ENCODE data around the gene CFAP141. TPM values are rescaled to one million over a fixed set of nuclear protein-coding genes. Genes with fewer than 3 reads are reported as not detected.
A peak's percentile ranks its signal among the peaks of the same experiment; 100 is the strongest.

CFAP141 gene
- total RNA-seq, 2 donors from 2014 or later: not detected

DNA sequence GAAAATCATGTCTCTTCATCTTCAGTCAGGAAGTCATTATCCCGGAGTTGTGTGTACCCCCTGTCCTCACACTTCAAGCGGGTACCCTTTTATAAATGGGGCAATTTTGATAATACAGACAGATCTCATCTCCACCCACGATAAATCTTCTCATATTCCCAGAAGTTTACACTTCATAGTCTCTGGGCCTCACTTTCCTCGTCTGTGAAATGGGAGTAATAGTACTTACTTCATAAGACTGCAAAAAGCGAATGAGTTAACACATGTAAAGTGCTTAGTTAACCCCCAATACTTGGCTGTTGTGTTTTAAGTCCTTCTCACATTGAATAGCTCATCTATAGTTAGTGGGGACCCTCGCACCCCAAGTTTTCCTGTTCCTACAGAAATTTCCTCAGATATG, 52.1 kb downstream of the CFAP141 start:
- intact Hi-C loops (cut with DNase I): no loop called here
- Histone ChIP-seq H3K4me3 (no peak overlapping the region), H3K27ac (peak overlapping the region in 1 of 4 donors; percentile 68), H3K4me1 (peaks cover 15% of the 10 kb centered on the region), H3K36me3 (replicated peaks in 1 of 2; ENCODE audit: insufficient read depth in 1 of 2, low read depth in 2 of 2) (peaks cover 0 to 2% of the 10 kb centered on the region in 2 donors), H3K9me3 (no peaks in the 10 kb centered on the region), H3K27me3 (no peaks in the 10 kb centered on the region)
- ATAC-seq (no peak), DNase-seq (no peak)
- WGBS, 2 donors: 81 to 82% methylated on average over 6 of the region's 6 CpGs
- TF ChIP-seq POLR2A (IDR thresholded peaks at IDR 0.05): no peak
- TF ChIP-seq, protein P1, sequence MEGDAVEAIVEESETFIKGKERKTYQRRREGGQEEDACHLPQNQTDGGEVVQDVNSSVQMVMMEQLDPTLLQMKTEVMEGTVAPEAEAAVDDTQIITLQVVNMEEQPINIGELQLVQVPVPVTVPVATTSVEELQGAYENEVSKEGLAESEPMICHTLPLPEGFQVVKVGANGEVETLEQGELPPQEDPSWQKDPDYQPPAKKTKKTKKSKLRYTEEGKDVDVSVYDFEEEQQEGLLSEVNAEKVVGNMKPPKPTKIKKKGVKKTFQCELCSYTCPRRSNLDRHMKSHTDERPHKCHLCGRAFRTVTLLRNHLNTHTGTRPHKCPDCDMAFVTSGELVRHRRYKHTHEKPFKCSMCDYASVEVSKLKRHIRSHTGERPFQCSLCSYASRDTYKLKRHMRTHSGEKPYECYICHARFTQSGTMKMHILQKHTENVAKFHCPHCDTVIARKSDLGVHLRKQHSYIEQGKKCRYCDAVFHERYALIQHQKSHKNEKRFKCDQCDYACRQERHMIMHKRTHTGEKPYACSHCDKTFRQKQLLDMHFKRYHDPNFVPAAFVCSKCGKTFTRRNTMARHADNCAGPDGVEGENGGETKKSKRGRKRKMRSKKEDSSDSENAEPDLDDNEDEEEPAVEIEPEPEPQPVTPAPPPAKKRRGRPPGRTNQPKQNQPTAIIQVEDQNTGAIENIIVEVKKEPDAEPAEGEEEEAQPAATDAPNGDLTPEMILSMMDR (IDR thresholded peaks at IDR 0.05): no peak

DNA sequence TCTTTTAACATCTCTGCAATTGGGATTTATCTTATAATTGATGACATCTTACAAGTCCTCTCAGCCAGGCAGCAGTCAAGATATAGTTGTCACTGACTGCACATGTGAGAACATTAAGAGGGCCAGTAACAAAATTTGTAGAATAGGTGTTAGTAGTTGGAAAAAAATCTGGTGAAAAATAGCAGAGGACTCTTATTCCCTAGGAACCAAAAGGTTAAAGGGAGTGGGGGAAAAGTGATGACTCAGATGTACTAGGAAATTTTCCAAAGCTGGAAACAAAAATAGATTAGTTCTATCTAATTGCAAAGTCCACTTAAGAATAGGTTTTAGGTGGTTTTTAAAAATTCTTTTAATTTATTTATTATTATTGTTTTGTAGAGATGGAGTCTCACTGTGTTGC, 54.8 kb downstream of the CFAP141 start:
- no peak overlapping the region for H3K4me3 ChIP-seq
- intact Hi-C loops (cut with DNase I): no loop called here
- TF ChIP-seq, protein P1 (IDR thresholded peaks at IDR 0.05): no peak
- no peak for TF ChIP-seq POLR2A (IDR thresholded peaks at IDR 0.05)
- ATAC-seq: no peak
- peaks cover 15% of the 10 kb centered on the region for H3K4me1 ChIP-seq
- no peaks in the 10 kb centered on the region for H3K27me3 ChIP-seq
- no peak overlapping the region for H3K27ac ChIP-seq
- no peaks in the 10 kb centered on the region for H3K9me3 ChIP-seq
- H3K36me3 ChIP-seq (replicated peaks in 1 of 2; ENCODE audit: insufficient read depth in 1 of 2, low read depth in 2 of 2): peaks cover 0 to 2% of the 10 kb centered on the region in 2 donors
- no peak for DNase-seq

MicroRNAs within 50 kb of the gene (microRNA counts, 767-probe panel; counts per million panel counts)
- microRNA hsa-miR-190b: 0 to 736 counts per million in 2 donors

Small RNA genes within 50 kb of the gene (microRNA-seq; reads per million reads assigned to microRNA genes)
- gene MIR190B (ENCODE audit: borderline number of aligned reads in 2 of 2, borderline replicate concordance in 2 of 2): 214 to 229 reads per million in 2 donors

Small RNA genes within 50 kb of the gene (small RNA-seq; reads per million reads assigned to genes)
- not detected for gene MIR190B

Other genes starting within 250 kb of the CFAP141 start
- gene CRTC2, start 247.7 kb downstream of the CFAP141 start, total RNA-seq: 10 to 100 TPM; 15.2 to 15.8 TPM
- 10 to 100 TPM; 30.7 to 35.5 TPM for gene SLC39A1, start 242.8 kb downstream of the CFAP141 start, total RNA-seq
- gene CREB3L4, start 238.4 kb downstream of the CFAP141 start, total RNA-seq: 10 to 100 TPM in 1 of 2 donors, under 1 TPM in 1; 0.66 to 14.0 TPM
- gene JTB, start 228.7 kb downstream of the CFAP141 start, total RNA-seq: 100 to 1,000 TPM; 151 to 177 TPM
- 10 to 100 TPM; 16.2 to 29.6 TPM for gene RAB13, start 220.0 kb downstream of the CFAP141 start, total RNA-seq
- 100 to 1,000 TPM; 538 to 734 TPM for gene RPS27, start 215.6 kb downstream of the CFAP141 start, total RNA-seq
- not detected for gene NUP210L, start 51.3 kb downstream of the CFAP141 start, total RNA-seq
- 100 to 1,000 TPM in 1 of 2 donors, 10 to 100 TPM in 1; 74.2 to 131 TPM for gene TPM3, start 14.2 kb downstream of the CFAP141 start, total RNA-seq
- gene UBAP2L, start 14.6 kb upstream of the CFAP141 start, total RNA-seq: 10 to 100 TPM; 38.1 to 50.1 TPM
- gene HAX1, start 66.3 kb upstream of the CFAP141 start, total RNA-seq: 10 to 100 TPM; 44.5 to 54.5 TPM
- gene AQP10, start 114.8 kb upstream of the CFAP141 start, total RNA-seq: under 1 TPM in 1 of 2 donors, not detected in 1; 0.26 TPM
- 10 to 100 TPM; 10.9 to 16.3 TPM for gene ATP8B2, start 119.2 kb upstream of the CFAP141 start, total RNA-seq
- gene IL6R, start 199.0 kb upstream of the CFAP141 start, total RNA-seq: 10 to 100 TPM in 1 of 2 donors, 1 to 10 TPM in 1; 5.9 to 13.5 TPM